Cerebellar cortex (tissue), 1 donor: ENCODE data around the gene PEAK1.

Experiments used
- DNase-seq: peaks from one replicate; pipeline ENCODE4 v3.0.0-alpha.2; 2015; ENCODE audit warnings: low spot score

The PEAK1 gene

GRCh38 chr15:77398927-77399326 is 21.0 kb downstream of the PEAK1 start:
- no peak for DNase-seq

- no peak for DNase-seq
Observed at GRCh38 chr15:77396692-77397091, 23.2 kb downstream of the PEAK1 start.

DNA sequence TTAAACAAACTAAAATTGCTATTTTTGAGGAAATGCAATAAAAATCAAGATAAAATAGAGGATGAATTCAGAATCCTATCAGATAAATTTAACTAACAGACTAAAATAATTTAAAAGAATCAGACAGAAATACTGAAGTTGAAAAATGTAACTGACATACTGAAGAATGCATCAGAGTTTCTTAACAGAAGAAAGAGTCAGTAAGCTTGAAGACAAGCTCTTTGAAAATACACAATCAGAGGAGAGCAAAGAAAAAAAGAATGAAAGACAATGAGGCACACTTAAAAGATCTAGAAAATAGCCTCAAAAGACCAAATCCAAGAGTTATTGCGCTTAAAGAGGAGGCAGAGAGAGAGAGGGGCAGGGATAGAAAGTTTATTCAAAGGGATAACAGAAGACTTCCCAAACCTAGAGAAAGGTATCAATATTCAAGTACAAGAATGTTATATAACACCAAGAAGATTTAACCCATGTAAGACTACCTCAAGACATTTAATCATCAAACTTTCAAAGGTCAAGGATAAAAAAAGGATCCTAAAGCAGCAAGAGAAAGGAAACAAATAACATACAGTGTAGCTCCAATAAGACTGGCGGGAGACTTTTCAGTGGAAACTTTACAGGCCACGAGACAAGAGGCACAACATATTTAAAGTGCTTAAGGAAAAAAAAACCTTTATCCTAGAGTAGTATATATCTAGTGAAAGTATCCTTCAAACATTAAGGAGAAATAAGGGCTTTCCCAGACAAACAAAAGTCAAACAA is 24.7 kb downstream of the PEAK1 start:
- DNase-seq = no peak

DNA sequence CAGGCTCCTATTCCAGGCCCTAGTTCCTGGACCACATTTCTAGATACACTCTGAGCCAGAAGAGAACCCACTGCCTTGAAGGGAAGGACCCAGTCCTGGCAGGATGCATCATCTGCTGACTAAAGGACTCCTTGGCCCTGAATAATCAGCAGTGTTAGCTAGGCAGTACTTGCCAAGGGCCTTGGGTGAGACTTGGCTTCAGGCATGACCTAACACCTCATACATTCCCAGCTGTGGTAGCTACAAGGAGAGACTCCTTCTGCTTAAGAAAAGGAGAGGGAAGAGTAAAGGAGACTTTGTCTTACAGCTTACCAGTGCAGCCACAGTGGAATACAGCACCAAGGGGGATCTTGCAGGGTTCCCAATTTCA is 26.4 kb downstream of the PEAK1 start:
- DNase-seq = no peak

GRCh38 chr15:77392762-77393470 is 27.0 kb downstream of the PEAK1 start:
- no peak for DNase-seq

DNA sequence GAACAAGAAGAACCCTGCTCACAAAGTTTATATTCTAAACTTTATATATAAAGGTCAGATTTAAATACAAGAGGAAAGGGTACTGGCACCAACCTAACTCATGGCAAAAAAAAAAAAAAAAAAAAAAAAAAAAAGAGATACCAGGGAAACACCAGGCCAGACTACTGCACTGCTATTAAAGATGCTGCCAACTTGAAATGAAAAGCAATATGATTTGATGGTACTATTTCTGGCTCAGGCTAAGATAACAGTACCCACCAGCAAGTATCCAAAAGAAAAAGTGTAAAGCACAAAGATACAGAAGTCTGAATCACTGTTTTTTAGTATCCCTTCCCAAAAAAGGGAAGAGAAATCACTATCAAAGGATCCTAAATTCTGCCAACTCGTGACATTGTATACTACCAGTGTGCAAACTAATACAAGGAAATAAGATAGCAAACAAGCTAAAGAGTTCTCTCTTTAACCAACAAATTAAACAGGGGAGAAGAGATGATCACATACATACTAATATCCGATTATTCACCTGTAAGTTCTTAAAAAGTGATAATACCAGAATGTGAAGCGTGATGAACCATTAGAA is 28.4 kb downstream of the PEAK1 start:
- DNase-seq = no peak

DNA sequence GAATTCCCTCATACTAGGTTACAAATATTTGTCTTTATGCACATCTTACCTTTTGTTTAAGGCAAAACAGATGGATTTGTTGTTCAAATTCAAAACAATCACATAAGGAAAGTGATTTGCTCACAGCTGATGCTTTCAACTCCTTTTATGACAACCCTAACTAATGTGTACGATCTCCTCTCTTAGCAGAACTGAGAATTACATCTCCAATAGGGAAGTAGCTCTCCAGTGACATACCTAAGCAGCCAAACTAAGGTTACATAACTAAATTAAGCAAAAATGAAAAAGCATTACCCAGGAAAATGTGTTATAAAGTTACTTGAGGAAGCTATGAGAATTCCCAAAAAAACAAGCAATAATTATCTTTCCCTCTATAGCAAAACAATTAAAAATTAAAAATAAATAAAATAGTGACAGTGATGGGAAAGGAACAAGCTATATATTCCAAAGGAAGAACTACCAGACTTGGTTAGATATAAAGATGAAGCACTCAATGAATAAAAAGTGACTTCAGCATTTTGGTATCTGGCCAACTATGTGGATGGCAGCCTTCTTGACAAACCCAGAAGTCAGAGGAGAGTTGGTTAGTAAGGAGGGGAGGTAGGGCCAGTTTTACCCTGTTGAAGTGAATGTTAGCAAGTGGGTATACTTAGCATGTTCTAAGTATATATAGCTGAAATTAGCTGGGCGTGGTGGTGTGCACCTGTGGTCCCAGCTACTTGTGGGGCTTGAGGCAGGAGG is 32.4 kb downstream of the PEAK1 start:
- no peak for DNase-seq

DNA sequence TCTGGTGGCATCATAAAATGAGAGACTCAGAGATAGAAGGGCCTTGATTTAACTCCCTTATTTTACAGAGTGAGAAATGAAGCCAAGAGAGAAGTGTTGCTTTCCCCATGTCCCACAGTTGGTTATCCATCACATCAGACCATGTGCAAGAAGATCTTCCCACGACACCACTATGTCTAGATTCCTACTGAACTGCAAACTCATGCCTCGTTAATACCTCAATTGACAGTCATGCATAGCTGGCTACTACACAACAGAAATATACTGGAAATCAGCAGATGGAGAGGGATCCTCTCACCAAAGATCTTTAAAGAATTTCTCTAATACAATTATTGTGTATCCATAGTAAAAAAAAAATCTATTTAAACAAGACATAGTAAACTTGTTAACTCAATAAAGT is 33.3 kb downstream of the PEAK1 start:
- no peak for DNase-seq

- no peak for DNase-seq
Observed at GRCh38 chr15:77384589-77385359, 35.1 kb downstream of the PEAK1 start.

DNA sequence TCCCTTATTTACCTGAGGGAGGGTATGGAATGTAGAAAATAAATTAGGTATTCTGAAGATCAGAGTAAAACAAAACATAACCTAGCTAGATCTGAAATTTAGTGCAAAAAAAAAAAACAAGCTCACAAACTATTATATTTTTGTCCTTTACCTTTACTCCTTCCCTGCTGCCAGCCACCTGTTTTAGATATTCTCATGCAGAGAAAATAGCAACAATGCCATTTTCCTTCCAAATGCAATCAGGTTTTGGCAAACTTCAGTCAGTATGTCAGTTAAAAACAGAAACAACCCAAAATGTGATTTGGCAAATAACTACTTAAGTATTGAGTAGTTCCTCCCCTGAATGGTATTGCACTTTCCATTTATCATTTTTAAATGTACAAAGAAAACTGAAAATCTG is 35.8 kb downstream of the PEAK1 start:
- peak; percentile 90 for DNase-seq

GRCh38 chr15:77380033-77380432 is 39.9 kb downstream of the PEAK1 start:
- no peak for DNase-seq

GRCh38 chr15:77376770-77377169 is 43.1 kb downstream of the PEAK1 start:
- no peak for DNase-seq

- DNase-seq = peak; percentile 57
Observed at GRCh38 chr15:77375133-77375532, 44.8 kb downstream of the PEAK1 start.

GRCh38 chr15:77373441-77373840 is 46.5 kb downstream of the PEAK1 start:
- no peak for DNase-seq

DNA sequence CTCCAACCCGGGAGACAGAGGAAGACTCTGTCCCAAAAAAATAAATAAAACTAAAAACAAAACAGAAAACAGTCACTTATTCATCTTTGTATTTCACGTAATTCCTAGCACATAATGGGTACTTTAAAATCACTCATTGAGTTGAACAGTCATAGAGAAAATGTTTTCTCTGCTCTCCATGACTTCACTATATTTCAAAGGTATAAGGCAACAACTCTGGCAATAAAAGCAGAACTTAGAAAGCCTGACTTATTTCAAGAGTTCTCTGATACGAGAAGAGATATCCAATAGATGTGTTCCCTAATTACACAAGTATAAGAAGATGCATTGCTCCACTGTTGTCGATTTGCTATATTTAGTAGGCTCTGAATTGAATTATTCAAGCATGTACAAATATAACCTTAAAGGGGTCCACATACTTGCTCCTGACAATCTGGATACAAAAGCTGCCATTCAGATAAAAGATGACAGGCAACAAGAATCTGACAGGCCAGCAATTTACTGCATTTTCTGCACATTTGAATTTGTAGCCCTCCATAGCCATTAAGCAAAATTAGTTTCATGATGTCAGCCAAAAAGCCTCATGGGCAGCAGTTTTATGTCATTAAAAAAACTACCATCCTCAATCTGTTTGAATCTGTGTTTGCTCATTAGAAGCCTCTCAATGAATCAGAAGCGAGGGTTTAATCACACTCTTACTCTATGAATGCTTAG is 47.9 kb downstream of the PEAK1 start:
- DNase-seq = no peak

- no peak for DNase-seq
Observed at GRCh38 chr15:77370580-77370979, 49.3 kb downstream of the PEAK1 start.

- DNase-seq = no peak
Observed at GRCh38 chr15:77369168-77369567, 50.7 kb downstream of the PEAK1 start.

DNA sequence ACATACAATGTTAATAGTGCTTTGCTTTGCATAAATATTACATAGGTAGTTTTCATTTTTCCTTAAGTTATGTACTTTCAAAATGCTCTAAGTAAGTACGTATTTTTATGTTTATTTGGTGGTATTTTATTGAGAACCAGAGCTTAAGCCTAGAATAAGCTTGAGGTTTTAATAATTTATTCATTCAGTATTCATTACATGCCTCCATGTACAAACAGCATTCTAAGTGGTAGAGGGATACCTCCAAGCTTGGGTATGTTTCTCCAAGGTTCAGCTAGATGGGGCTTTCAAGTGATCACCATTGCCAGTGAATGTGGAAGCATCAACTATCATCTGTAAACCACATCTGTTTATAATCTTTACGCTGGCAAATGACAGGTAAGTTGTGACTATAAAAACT is 52.3 kb downstream of the PEAK1 start:
- DNase-seq = no peak

- DNase-seq = no peak
Observed at GRCh38 chr15:77361456-77361855, 58.4 kb downstream of the PEAK1 start.

DNA sequence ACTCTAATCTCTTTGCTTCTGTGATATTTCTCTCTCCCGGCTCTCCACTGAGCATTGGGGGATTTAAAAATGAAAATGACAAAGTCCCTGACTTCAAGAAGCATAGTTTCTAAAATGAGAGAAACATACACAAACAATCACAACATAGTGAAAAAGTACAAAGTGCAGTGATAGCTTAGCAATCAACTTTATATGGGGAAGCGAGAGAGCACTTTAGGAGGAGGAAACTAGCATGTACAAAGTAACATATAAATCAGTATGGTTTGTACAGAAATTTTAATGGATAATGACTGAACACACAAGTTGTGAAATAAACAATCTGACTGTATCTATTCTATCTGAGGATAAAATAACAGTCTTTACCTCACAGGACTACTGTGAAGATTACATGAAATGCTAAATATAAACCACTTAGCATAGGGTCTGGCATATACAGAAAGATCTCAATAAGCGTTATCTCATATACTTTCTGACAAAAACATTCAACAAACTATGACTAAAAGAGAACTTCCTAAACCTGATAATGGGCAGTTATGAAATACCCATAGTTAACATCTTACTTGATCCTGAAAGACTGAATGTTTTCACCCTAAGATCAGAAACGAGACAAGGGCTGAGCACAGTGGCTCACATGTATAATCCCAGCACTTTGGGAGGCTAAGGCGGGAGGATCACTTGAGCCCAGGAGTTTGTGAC is 61.2 kb downstream of the PEAK1 start:
- DNase-seq = no peak

- no peak for DNase-seq
Observed at GRCh38 chr15:77356305-77356704, 63.6 kb downstream of the PEAK1 start.
